GM18502 (cell line): Measurements from ENCODE around the gene CBFA2T2.
"Not testable (repeated sequence)": the region's sequence is repeated elsewhere in the genome, so short reads cannot be mapped to it uniquely, and the experiment has no call there.

Source experiments
- ATAC-seq: cut with Tn5 transposase; IDR thresholded peaks from one replicate; pipeline ENCODE4 v1.9.1; 2021; ENCODE audit warnings: mild to moderate bottlenecking; ENCODE audit not compliant: unreplicated experiment, poor library complexity

The CBFA2T2 gene

GRCh38 chr20:33568868-33569801 lies 79.2 kb downstream of the CBFA2T2 start:
- ATAC-seq: no peak

- ATAC-seq: no peak
Observed at GRCh38 chr20:33569802-33570391, 80.0 kb downstream of the CBFA2T2 start.

GRCh38 chr20:33570743-33571142 lies 80.8 kb downstream of the CBFA2T2 start:
- ATAC-seq: no peak

GRCh38 chr20:33573268-33573667 lies 83.4 kb downstream of the CBFA2T2 start:
- not testable (repeated sequence) for ATAC-seq

GRCh38 chr20:33575282-33575681 lies 85.4 kb downstream of the CBFA2T2 start:
- no peak for ATAC-seq

GRCh38 chr20:33576432-33577125 lies 86.7 kb downstream of the CBFA2T2 start:
- ATAC-seq: no peak

- ATAC-seq: no peak
Observed at GRCh38 chr20:33578510-33578909, 88.6 kb downstream of the CBFA2T2 start.

- no peak for ATAC-seq
Observed at GRCh38 chr20:33583143-33583542, 93.2 kb downstream of the CBFA2T2 start.

GRCh38 chr20:33584976-33585375 lies 95.1 kb downstream of the CBFA2T2 start:
- no peak for ATAC-seq

- ATAC-seq: no peak
Observed at GRCh38 chr20:33585413-33585812, 95.5 kb downstream of the CBFA2T2 start.

GRCh38 chr20:33589059-33589458 lies 99.2 kb downstream of the CBFA2T2 start:
- no peak for ATAC-seq

GRCh38 chr20:33591901-33592300 lies 102.0 kb downstream of the CBFA2T2 start:
- not testable (repeated sequence) for ATAC-seq

GRCh38 chr20:33594743-33595142 lies 104.8 kb downstream of the CBFA2T2 start:
- ATAC-seq: no peak

- ATAC-seq: no peak
Observed at GRCh38 chr20:33600414-33600813, 110.5 kb downstream of the CBFA2T2 start.

- no peak for ATAC-seq
Observed at GRCh38 chr20:33600981-33601380, 111.1 kb downstream of the CBFA2T2 start.

GRCh38 chr20:33601861-33602260 lies 112.0 kb downstream of the CBFA2T2 start:
- ATAC-seq: no peak

GRCh38 chr20:33602826-33603590 lies 113.1 kb downstream of the CBFA2T2 start:
- ATAC-seq: no peak

- no peak for ATAC-seq
Observed at GRCh38 chr20:33604084-33604990, 114.4 kb downstream of the CBFA2T2 start.

GRCh38 chr20:33604991-33605370 lies 115.1 kb downstream of the CBFA2T2 start:
- ATAC-seq: no peak
